HEK293 (cell line): ENCODE results near the gene SFXN4.

Source experiments
- MEIS1 ChIP-seq: sonication (generic); formaldehyde crosslinking; IDR thresholded peaks from 2 replicates; pipeline ENCODE4 v1.8.1; 2022; ENCODE audit warnings: missing genetic modification reagents, mild to moderate bottlenecking, borderline replicate concordance
- OVOL3 ChIP-seq: fragments of 450-650 bp; formaldehyde crosslinking; IDR thresholded peaks from 2 replicates; pipeline ENCODE4 v1.5.1; 2016; ENCODE audit warnings: missing biosample characterization, missing genetic modification characterization
- REPIN1 ChIP-seq: fragments of 450-650 bp; formaldehyde crosslinking; IDR thresholded peaks from 2 replicates; pipeline ENCODE4 v1.5.1; 2017; ENCODE audit warnings: missing biosample characterization, missing genetic modification characterization, low read depth
- SALL2 ChIP-seq: fragments of 450-650 bp; formaldehyde crosslinking; IDR thresholded peaks from 2 replicates; pipeline ENCODE4 v1.5.0; 2017; ENCODE audit warnings: missing biosample characterization, mild to moderate bottlenecking, missing genetic modification characterization, borderline replicate concordance
- SCRT2 ChIP-seq: fragments of 450-650 bp; formaldehyde crosslinking; IDR thresholded peaks from 2 replicates; pipeline ENCODE4 v1.5.1; 2016; ENCODE audit warnings: missing biosample characterization, missing genetic modification characterization
- SP2 ChIP-seq: fragments of 450-650 bp; formaldehyde crosslinking; IDR thresholded peaks from 2 replicates; pipeline ENCODE4 v1.5.1; 2016; ENCODE audit warnings: missing biosample characterization, missing genetic modification characterization
- ZBTB1 ChIP-seq: fragments of 450-650 bp; formaldehyde crosslinking; IDR thresholded peaks from 2 replicates; pipeline ENCODE4 v1.5.1; 2016; ENCODE audit warnings: missing biosample characterization, missing genetic modification characterization
- ZBTB20 ChIP-seq: fragments of 450-650 bp; formaldehyde crosslinking; IDR thresholded peaks from 2 replicates; pipeline ENCODE4 v1.5.1; 2016; ENCODE audit warnings: missing biosample characterization, missing genetic modification characterization
- ZBTB21 ChIP-seq: fragments of 450-650 bp; formaldehyde crosslinking; IDR thresholded peaks from 2 replicates; pipeline ENCODE4 v1.5.1; 2017; ENCODE audit warnings: missing biosample characterization, missing genetic modification characterization
- ZFP37 ChIP-seq: fragments of 450-650 bp; formaldehyde crosslinking; IDR thresholded peaks from 2 replicates; pipeline ENCODE4 v1.5.1; 2016; ENCODE audit warnings: missing biosample characterization, missing genetic modification characterization
- ZFP69B ChIP-seq: fragments of 450-650 bp; formaldehyde crosslinking; IDR thresholded peaks from 2 replicates; pipeline ENCODE4 v1.5.1; 2016; ENCODE audit warnings: missing biosample characterization, missing genetic modification characterization
- ZNF184 ChIP-seq: fragments of 450-650 bp; IDR thresholded peaks from 2 replicates; pipeline ENCODE4 v1.5.1; 2018; ENCODE audit warnings: missing biosample characterization, mild to moderate bottlenecking, missing genetic modification characterization
- ZNF214 ChIP-seq: fragments of 450-650 bp; formaldehyde crosslinking; IDR thresholded peaks from 2 replicates; pipeline ENCODE4 v1.5.1; 2017; ENCODE audit warnings: missing biosample characterization, mild to moderate bottlenecking, missing genetic modification characterization, borderline replicate concordance
- ZNF24 ChIP-seq: fragments of 450-650 bp; formaldehyde crosslinking; IDR thresholded peaks from 2 replicates; pipeline ENCODE4 v1.5.1; 2016; ENCODE audit warnings: missing biosample characterization, missing genetic modification characterization
- ZNF324 ChIP-seq: fragments of 450-650 bp; formaldehyde crosslinking; IDR thresholded peaks from 2 replicates; pipeline ENCODE4 v1.5.1; 2016; ENCODE audit warnings: missing biosample characterization, missing genetic modification characterization
- ZNF335 ChIP-seq: fragments of 450-650 bp; formaldehyde crosslinking; conservative IDR thresholded peaks from 2 replicates; pipeline ENCODE4 v1.5.1; 2016; ENCODE audit warnings: missing biosample characterization, missing genetic modification characterization
- ZNF501 ChIP-seq: fragments of 450-650 bp; formaldehyde crosslinking; IDR thresholded peaks from 2 replicates; pipeline ENCODE4 v1.5.1; 2016; ENCODE audit warnings: missing biosample characterization, missing genetic modification characterization
- ZNF549 ChIP-seq: fragments of 450-650 bp; IDR thresholded peaks from 2 replicates; pipeline ENCODE4 v1.5.1; 2018; ENCODE audit warnings: missing biosample characterization, missing genetic modification characterization, mild to moderate bottlenecking, inconsistent platforms, moderate library complexity
- ZNF837 ChIP-seq: fragments of 450-650 bp; formaldehyde crosslinking; IDR thresholded peaks from 2 replicates; pipeline ENCODE4 v1.5.1; 2016; ENCODE audit warnings: missing biosample characterization, missing genetic modification characterization
- ZNF843 ChIP-seq: fragments of 450-650 bp; formaldehyde crosslinking; IDR thresholded peaks from 2 replicates; pipeline ENCODE4 v1.5.1; 2016; ENCODE audit warnings: missing biosample characterization, missing genetic modification characterization
- ZSCAN30 ChIP-seq: fragments of 450-650 bp; IDR thresholded peaks from 2 replicates; pipeline ENCODE4 v1.5.1; 2018; ENCODE audit warnings: missing biosample characterization, mild to moderate bottlenecking, missing genetic modification characterization, moderate library complexity
- TF ChIP-seq, protein P1 (sequence below): fragments of 450-650 bp; formaldehyde crosslinking; IDR thresholded peaks from 2 replicates; pipeline ENCODE4 v1.5.1; 2017; ENCODE audit warnings: missing biosample characterization, missing genetic modification characterization
- TF ChIP-seq, protein P2 (sequence below): fragments of 450-650 bp; IDR thresholded peaks from 2 replicates; pipeline ENCODE4 v1.5.1; 2018; ENCODE audit warnings: missing biosample characterization, mild to moderate bottlenecking, missing genetic modification characterization
- TF ChIP-seq, protein P3 (sequence below): fragments of 450-650 bp; formaldehyde crosslinking; IDR thresholded peaks from 2 replicates; pipeline ENCODE4 v1.5.1; 2017; ENCODE audit warnings: missing biosample characterization, missing genetic modification characterization
- TF ChIP-seq, protein P4 (sequence below): fragments of 450-650 bp; formaldehyde crosslinking; conservative IDR thresholded peaks from 2 replicates; pipeline ENCODE4 v1.5.1; 2016; ENCODE audit warnings: low read depth, missing biosample characterization, missing genetic modification characterization
- TF ChIP-seq, protein P5 (sequence below): fragments of 450-650 bp; formaldehyde crosslinking; IDR thresholded peaks from 2 replicates; pipeline ENCODE4 v1.5.1; 2016; ENCODE audit warnings: missing biosample characterization, missing genetic modification characterization

The SFXN4 gene

DNA sequence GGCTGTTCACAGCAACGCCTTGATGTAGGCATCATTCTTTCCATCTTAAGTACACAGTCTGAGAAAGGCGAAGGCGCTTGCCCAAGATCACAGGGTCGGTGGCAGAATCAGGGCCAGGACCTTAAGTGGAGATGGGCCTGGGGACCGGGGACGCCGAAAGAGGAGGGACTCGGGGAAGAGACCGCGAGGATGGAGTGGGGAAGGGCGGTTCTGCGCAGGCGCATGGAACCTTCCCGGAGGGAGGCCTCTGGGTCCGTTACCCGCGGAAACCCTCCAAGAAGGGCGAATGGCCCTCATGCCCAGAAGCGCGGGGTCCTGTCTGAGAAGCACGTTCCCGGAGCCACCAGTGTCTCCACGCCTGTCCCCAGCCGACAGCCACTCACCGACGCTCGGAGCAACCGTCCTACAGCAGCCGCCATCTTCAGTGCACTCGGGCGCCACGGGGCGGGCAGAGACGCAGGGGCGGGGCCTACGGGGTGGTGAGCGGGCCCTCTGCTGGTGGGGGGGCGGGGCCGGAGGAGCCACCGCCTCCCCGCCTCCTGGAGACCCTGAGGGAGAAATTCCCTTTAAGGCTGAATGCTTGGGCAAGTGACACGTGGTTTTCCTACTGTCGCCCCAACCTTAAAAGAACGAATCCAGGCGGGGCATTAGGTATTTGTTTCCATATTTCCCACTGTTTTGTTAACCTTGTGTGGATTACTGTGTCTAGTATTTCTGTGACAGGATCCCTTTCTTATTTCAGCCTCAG, 13.0 kb upstream of the SFXN4 start, which contains the start of gene PRDX3 (continued):
- TF ChIP-seq, protein P1, sequence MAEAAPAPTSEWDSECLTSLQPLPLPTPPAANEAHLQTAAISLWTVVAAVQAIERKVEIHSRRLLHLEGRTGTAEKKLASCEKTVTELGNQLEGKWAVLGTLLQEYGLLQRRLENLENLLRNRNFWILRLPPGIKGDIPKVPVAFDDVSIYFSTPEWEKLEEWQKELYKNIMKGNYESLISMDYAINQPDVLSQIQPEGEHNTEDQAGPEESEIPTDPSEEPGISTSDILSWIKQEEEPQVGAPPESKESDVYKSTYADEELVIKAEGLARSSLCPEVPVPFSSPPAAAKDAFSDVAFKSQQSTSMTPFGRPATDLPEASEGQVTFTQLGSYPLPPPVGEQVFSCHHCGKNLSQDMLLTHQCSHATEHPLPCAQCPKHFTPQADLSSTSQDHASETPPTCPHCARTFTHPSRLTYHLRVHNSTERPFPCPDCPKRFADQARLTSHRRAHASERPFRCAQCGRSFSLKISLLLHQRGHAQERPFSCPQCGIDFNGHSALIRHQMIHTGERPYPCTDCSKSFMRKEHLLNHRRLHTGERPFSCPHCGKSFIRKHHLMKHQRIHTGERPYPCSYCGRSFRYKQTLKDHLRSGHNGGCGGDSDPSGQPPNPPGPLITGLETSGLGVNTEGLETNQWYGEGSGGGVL, result no peak
- TF ChIP-seq ZNF549 (no peak), SALL2 (tag by site-specific recombination) (no peak), ZNF214 (tag by site-specific recombination) (no peak), ZBTB1 (tag by site-specific recombination) (no peak), ZNF837 (tag by site-specific recombination) (no peak), MEIS1 (CRISPR knock-in tag) (no peak), SP2 (tag by site-specific recombination) (peak; percentile 89), REPIN1 (tag by site-specific recombination) (peak; percentile 85; the same call in 1 of the 2 replicates), ZNF335 (tag by site-specific recombination) (peak; percentile 93), ZFP37 (tag by site-specific recombination) (0 out of 2 replicates have a peak, but pooled peaks have one; percentile 8), ZFP69B (tag by site-specific recombination) (no peak), ZBTB21 (tag by site-specific recombination) (no peak), ZNF24 (tag by site-specific recombination) (0 out of 2 replicates have a peak, but pooled peaks have one; percentile 71), SCRT2 (tag by site-specific recombination) (no peak), ZNF324 (no peak; the same call in none of the 2 replicates), ZSCAN30 (0 out of 2 replicates have a peak, but pooled peaks have one; percentile 10), ZBTB20 (tag by site-specific recombination) (peak; percentile 78), ZNF184 (tag by site-specific recombination) (no peak), ZNF501 (tag by site-specific recombination) (peak; percentile 79), ZNF843 (tag by site-specific recombination) (peak; percentile 46), OVOL3 (0 out of 2 replicates have a peak, but pooled peaks have one; percentile 25)
- TF ChIP-seq, protein P2, sequence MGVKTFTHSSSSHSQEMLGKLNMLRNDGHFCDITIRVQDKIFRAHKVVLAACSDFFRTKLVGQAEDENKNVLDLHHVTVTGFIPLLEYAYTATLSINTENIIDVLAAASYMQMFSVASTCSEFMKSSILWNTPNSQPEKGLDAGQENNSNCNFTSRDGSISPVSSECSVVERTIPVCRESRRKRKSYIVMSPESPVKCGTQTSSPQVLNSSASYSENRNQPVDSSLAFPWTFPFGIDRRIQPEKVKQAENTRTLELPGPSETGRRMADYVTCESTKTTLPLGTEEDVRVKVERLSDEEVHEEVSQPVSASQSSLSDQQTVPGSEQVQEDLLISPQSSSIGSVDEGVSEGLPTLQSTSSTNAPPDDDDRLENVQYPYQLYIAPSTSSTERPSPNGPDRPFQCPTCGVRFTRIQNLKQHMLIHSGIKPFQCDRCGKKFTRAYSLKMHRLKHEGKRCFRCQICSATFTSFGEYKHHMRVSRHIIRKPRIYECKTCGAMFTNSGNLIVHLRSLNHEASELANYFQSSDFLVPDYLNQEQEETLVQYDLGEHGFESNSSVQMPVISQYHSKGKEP (tag by site-specific recombination), result no peak
- TF ChIP-seq, protein P3, sequence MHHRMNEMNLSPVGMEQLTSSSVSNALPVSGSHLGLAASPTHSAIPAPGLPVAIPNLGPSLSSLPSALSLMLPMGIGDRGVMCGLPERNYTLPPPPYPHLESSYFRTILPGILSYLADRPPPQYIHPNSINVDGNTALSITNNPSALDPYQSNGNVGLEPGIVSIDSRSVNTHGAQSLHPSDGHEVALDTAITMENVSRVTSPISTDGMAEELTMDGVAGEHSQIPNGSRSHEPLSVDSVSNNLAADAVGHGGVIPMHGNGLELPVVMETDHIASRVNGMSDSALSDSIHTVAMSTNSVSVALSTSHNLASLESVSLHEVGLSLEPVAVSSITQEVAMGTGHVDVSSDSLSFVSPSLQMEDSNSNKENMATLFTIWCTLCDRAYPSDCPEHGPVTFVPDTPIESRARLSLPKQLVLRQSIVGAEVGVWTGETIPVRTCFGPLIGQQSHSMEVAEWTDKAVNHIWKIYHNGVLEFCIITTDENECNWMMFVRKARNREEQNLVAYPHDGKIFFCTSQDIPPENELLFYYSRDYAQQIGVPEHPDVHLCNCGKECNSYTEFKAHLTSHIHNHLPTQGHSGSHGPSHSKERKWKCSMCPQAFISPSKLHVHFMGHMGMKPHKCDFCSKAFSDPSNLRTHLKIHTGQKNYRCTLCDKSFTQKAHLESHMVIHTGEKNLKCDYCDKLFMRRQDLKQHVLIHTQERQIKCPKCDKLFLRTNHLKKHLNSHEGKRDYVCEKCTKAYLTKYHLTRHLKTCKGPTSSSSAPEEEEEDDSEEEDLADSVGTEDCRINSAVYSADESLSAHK (tag by site-specific recombination), result no peak
- TF ChIP-seq, protein P4, sequence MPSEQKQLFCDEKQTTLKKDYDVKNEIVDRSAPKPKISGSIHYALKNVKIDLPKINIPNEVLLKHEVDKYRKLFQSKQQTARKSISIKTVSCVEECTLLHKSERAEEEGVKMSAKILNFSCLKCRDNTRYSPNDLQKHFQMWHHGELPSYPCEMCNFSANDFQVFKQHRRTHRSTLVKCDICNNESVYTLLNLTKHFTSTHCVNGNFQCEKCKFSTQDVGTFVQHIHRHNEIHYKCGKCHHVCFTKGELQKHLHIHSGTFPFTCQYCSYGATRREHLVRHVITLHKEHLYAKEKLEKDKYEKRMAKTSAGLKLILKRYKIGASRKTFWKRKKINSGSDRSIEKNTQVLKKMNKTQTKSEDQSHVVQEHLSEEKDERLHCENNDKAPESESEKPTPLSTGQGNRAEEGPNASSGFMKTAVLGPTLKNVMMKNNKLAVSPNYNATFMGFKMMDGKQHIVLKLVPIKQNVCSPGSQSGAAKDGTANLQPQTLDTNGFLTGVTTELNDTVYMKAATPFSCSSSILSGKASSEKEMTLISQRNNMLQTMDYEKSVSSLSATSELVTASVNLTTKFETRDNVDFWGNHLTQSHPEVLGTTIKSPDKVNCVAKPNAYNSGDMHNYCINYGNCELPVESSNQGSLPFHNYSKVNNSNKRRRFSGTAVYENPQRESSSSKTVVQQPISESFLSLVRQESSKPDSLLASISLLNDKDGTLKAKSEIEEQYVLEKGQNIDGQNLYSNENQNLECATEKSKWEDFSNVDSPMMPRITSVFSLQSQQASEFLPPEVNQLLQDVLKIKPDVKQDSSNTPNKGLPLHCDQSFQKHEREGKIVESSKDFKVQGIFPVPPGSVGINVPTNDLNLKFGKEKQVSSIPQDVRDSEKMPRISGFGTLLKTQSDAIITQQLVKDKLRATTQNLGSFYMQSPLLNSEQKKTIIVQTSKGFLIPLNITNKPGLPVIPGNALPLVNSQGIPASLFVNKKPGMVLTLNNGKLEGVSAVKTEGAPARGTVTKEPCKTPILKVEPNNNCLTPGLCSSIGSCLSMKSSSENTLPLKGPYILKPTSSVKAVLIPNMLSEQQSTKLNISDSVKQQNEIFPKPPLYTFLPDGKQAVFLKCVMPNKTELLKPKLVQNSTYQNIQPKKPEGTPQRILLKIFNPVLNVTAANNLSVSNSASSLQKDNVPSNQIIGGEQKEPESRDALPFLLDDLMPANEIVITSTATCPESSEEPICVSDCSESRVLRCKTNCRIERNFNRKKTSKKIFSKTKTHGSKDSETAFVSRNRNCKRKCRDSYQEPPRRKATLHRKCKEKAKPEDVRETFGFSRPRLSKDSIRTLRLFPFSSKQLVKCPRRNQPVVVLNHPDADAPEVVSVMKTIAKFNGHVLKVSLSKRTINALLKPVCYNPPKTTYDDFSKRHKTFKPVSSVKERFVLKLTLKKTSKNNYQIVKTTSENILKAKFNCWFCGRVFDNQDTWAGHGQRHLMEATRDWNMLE (tag by site-specific recombination), result 0 out of 2 replicates have a peak, but pooled peaks have one; percentile 8
- TF ChIP-seq, protein P5, sequence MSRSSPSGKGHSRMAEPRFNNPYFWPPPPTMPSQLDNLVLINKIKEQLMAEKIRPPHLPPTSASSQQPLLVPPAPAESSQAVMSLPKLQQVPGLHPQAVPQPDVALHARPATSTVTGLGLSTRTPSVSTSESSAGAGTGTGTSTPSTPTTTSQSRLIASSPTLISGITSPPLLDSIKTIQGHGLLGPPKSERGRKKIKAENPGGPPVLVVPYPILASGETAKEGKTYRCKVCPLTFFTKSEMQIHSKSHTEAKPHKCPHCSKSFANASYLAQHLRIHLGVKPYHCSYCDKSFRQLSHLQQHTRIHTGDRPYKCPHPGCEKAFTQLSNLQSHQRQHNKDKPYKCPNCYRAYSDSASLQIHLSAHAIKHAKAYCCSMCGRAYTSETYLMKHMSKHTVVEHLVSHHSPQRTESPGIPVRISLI (tag by site-specific recombination), result no peak
